ENCODE data around the gene KCNJ2.
A peak's percentile ranks its signal among the peaks of the same experiment; 100 is the strongest.

The KCNJ2 gene

DNA sequence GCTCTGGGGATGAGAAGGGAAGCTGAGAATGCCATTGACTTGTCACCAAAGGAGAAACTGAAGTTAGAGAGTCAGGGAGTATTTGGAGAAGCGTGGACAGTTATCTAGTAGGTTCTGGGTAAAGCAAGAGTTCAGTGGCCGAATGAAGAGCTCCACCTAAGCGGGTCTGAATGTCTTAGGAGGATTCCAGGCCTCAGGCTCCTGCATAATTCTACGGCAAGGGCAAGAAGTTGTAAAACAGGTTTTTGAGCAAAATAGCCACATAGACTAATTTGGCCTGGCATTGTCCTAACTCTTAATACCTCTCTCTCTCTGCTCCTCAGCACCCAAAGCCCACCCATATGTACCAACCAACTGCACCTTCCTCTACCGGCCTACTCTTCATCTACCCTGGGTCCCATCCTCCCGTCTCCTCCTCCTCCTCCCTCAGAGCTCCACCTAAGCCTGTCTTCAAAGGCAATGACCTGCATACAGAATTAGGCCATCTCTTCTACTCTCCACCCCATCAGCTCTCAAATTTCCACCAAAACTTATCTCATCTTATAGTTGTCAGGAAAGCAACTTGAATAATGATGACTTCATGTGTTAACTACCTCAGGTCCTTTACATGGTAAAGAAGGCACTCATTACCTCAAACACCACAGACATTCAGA lies 42.0 kb upstream of the KCNJ2 start:
- no peak overlapping the region for H3K27ac ChIP-seq (ENCODE audit: insufficient read depth in 1 of 2, low read depth in 1 of 2, low read length in 2 of 2, poor library complexity in 1 of 2, severe bottlenecking in 2 of 2)
- H3K9me3 ChIP-seq (ENCODE audit: control extremely low read depth in 1 of 5, control insufficient read depth in 4 of 5, insufficient read depth in 2 of 5, low read depth in 1 of 5, low read length in 4 of 5) = peaks cover 0 to 2% (median 0%) of the 10 kb centered on the region in 5 experiments
- no peaks in the 10 kb centered on the region for H3K27me3 ChIP-seq (replicated peaks in 2 of 5; ENCODE audit: control insufficient read depth in 4 of 5, insufficient read depth in 5 of 5, low read length in 4 of 5)
- ChIA-PET CTCF (interaction anchor here (0.8 to 1.3 kb wide), 3 partner anchors 15 to 518 kb away, joined by 3 read pairs; no protein-coding TSS in a partner anchor), POLR2A (no interaction called here)
- 95% methylated on average over 5 of the region's 6 CpGs for WGBS (ENCODE audit: insufficient coverage)
- no peaks in the 10 kb centered on the region for H3K36me3 ChIP-seq (ENCODE audit: control insufficient read depth in 4 of 4, insufficient read depth in 4 of 4, low read length in 3 of 4)
- peaks cover 0 to 29% (median 20%) of the 10 kb centered on the region in 4 experiments for H3K4me1 ChIP-seq (ENCODE audit: control extremely low read depth in 1 of 4, control insufficient read depth in 4 of 4, insufficient read depth in 4 of 4, low read length in 3 of 4)
- no peak overlapping the region for H3K4me3 ChIP-seq (ENCODE audit: control insufficient read depth in 1 of 7, extremely low read depth in 1 of 7, insufficient read depth in 4 of 7, low read depth in 2 of 7, low read length in 6 of 7)
- DNase-seq = no peak

DNA sequence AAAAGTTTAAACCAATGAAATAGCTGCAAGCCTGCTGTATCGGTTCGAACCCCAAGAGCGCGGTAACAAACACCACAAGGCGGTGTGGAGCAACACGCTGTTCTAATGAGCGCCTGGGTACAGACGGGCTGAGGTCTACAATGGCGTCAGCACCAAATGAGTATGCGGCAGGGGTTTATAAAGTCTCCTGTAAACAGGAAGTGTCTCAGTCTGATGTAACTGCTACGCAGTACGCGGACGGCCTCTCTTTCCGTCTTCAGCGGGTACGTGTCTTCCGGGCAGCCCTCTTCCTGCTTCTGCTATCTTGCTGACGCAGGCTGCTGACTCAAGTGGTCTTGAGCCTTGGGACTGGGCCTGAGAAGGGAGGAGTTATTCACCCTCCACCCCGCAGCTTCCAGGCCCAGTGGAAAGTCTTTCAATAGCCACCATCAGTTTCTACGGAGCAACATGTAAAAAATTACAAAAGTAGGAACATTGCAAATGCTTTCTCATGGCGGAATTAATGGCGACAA lies 40.5 kb upstream of the KCNJ2 start:
- H3K4me1 ChIP-seq (ENCODE audit: control extremely low read depth in 1 of 4, control insufficient read depth in 4 of 4, insufficient read depth in 4 of 4, low read length in 3 of 4) = peaks cover 0 to 16% (median 11%) of the 10 kb centered on the region in 4 experiments
- CTCF ChIA-PET = interaction anchor here (1.2 kb wide), 1 partner anchor 16 kb away, joined by 3 read pairs; no protein-coding TSS in a partner anchor
- H3K27me3 ChIP-seq (replicated peaks in 2 of 5; ENCODE audit: control insufficient read depth in 4 of 5, insufficient read depth in 5 of 5, low read length in 4 of 5) = peaks cover 0 to 2% (median 0%) of the 10 kb centered on the region in 5 experiments
- H3K4me3 ChIP-seq (ENCODE audit: control insufficient read depth in 1 of 7, extremely low read depth in 1 of 7, insufficient read depth in 4 of 7, low read depth in 2 of 7, low read length in 6 of 7) = no peak overlapping the region
- no peak overlapping the region for H3K27ac ChIP-seq (ENCODE audit: insufficient read depth in 1 of 2, low read depth in 1 of 2, low read length in 2 of 2, poor library complexity in 1 of 2, severe bottlenecking in 2 of 2)
- POLR2A ChIA-PET = no interaction called here
- peaks cover 0 to 2% (median 0%) of the 10 kb centered on the region in 5 experiments for H3K9me3 ChIP-seq (ENCODE audit: control extremely low read depth in 1 of 5, control insufficient read depth in 4 of 5, insufficient read depth in 2 of 5, low read depth in 1 of 5, low read length in 4 of 5)
- no peaks in the 10 kb centered on the region for H3K36me3 ChIP-seq (ENCODE audit: control insufficient read depth in 4 of 4, insufficient read depth in 4 of 4, low read length in 3 of 4)
- WGBS (ENCODE audit: insufficient coverage) = 94% methylated on average over 21 of the region's 23 CpGs
- peak in 2 of 3 donors; percentile 10 to 15 for DNase-seq

DNA sequence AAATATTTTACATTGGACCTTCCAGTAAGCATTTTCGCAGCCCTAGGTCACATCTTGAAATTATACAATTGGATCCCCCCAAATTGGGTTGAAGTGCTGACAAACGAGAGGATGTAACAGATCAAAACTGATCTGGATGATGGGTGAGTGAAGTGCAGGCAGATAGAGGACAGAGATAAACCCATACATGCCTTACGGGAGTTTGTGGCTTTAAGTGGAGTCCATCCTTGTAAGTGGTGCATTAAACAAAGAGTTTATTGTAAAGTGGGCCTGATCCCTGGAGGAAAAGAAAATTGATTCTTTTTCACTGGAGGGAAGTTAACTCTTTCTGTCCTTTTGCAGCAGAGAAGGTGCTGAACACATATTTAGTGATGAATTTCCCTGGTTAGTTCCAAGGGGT lies 39.0 kb upstream of the KCNJ2 start:
- Histone ChIP-seq H3K36me3 (ENCODE audit: control insufficient read depth in 4 of 4, insufficient read depth in 4 of 4, low read length in 3 of 4) (no peaks in the 10 kb centered on the region), H3K27me3 (replicated peaks in 2 of 5; ENCODE audit: control insufficient read depth in 4 of 5, insufficient read depth in 5 of 5, low read length in 4 of 5) (peaks cover 0 to 4% (median 0%) of the 10 kb centered on the region in 5 experiments), H3K27ac (ENCODE audit: insufficient read depth in 1 of 2, low read depth in 1 of 2, low read length in 2 of 2, poor library complexity in 1 of 2, severe bottlenecking in 2 of 2) (no peak overlapping the region), H3K4me1 (ENCODE audit: control extremely low read depth in 1 of 4, control insufficient read depth in 4 of 4, insufficient read depth in 4 of 4, low read length in 3 of 4) (peaks cover 0 to under 1% (median under 1%) of the 10 kb centered on the region in 4 experiments), H3K9me3 (ENCODE audit: control extremely low read depth in 1 of 5, control insufficient read depth in 4 of 5, insufficient read depth in 2 of 5, low read depth in 1 of 5, low read length in 4 of 5) (peaks cover 0 to 2% (median 0%) of the 10 kb centered on the region in 5 experiments), H3K4me3 (ENCODE audit: control insufficient read depth in 1 of 7, extremely low read depth in 1 of 7, insufficient read depth in 4 of 7, low read depth in 2 of 7, low read length in 6 of 7) (no peak overlapping the region)
- ChIA-PET CTCF (no interaction called here), POLR2A (no interaction called here)
- 100% methylated on average over 2 of the region's 3 CpGs for WGBS (ENCODE audit: insufficient coverage)
- no peak for DNase-seq

DNA sequence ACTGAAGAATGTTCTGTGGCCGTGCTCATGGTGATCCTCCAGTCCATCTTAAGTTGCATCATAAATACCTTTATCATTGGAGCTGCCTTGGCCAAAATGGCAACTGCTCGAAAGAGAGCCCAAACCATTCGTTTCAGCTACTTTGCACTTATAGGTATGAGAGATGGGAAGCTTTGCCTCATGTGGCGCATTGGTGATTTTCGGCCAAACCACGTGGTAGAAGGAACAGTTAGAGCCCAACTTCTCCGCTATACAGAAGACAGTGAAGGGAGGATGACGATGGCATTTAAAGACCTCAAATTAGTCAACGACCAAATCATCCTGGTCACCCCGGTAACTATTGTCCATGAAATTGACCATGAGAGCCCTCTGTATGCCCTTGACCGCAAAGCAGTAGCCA lies 36.8 kb upstream of the KCNJ2 start:
- Histone ChIP-seq H3K9me3 (ENCODE audit: control extremely low read depth in 1 of 5, control insufficient read depth in 4 of 5, insufficient read depth in 2 of 5, low read depth in 1 of 5, low read length in 4 of 5) (peaks cover 0 to 2% (median 0%) of the 10 kb centered on the region in 5 experiments), H3K4me1 (ENCODE audit: control extremely low read depth in 1 of 4, control insufficient read depth in 4 of 4, insufficient read depth in 4 of 4, low read length in 3 of 4) (peaks cover 0 to 6% (median under 1%) of the 10 kb centered on the region in 4 experiments), H3K27me3 (replicated peaks in 2 of 5; ENCODE audit: control insufficient read depth in 4 of 5, insufficient read depth in 5 of 5, low read length in 4 of 5) (peaks cover 0 to 4% (median 0%) of the 10 kb centered on the region in 5 experiments), H3K27ac (ENCODE audit: insufficient read depth in 1 of 2, low read depth in 1 of 2, low read length in 2 of 2, poor library complexity in 1 of 2, severe bottlenecking in 2 of 2) (no peak overlapping the region), H3K36me3 (ENCODE audit: control insufficient read depth in 4 of 4, insufficient read depth in 4 of 4, low read length in 3 of 4) (no peaks in the 10 kb centered on the region), H3K4me3 (ENCODE audit: control insufficient read depth in 1 of 7, extremely low read depth in 1 of 7, insufficient read depth in 4 of 7, low read depth in 2 of 7, low read length in 6 of 7) (no peak overlapping the region)
- CTCF ChIA-PET = interaction anchor here (1.1 to 1.2 kb wide), 2 partner anchors 9 to 36 kb away, joined by 3 to 4 read pairs; partner anchors contain the start of gene KCNJ2
- WGBS (ENCODE audit: insufficient coverage) = 93% methylated on average over 11 of the region's 11 CpGs
- POLR2A ChIA-PET = no interaction called here
- DNase-seq = no peak

DNA sequence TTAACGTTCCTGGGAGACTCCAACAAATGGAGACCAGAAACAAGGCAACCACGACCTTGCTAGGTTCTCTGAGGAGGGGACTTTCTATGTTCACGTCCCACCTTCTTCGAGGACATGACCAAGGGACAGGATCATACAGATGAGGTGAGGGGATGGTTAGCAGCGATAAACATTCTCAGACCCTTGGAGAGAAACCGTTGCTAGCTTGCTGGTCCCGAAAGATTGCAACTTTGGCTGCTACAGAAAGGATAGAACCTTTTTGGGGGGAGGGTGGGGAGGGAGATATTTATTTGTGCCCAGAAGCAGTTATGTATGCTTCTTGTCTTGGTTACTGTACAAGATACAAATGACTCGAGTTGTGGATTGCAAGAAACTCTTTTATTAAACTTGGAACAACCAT lies 35.3 kb upstream of the KCNJ2 start:
- POLR2A ChIA-PET = no interaction called here
- H3K27me3 ChIP-seq (replicated peaks in 2 of 5; ENCODE audit: control insufficient read depth in 4 of 5, insufficient read depth in 5 of 5, low read length in 4 of 5) = peaks cover 0 to 4% (median 0%) of the 10 kb centered on the region in 5 experiments
- H3K4me3 ChIP-seq (ENCODE audit: control insufficient read depth in 1 of 7, extremely low read depth in 1 of 7, insufficient read depth in 4 of 7, low read depth in 2 of 7, low read length in 6 of 7) = no peak overlapping the region
- H3K4me1 ChIP-seq (ENCODE audit: control extremely low read depth in 1 of 4, control insufficient read depth in 4 of 4, insufficient read depth in 4 of 4, low read length in 3 of 4) = peaks cover 0 to 9% (median 5%) of the 10 kb centered on the region in 4 experiments
- H3K27ac ChIP-seq (ENCODE audit: insufficient read depth in 1 of 2, low read depth in 1 of 2, low read length in 2 of 2, poor library complexity in 1 of 2, severe bottlenecking in 2 of 2) = no peak overlapping the region
- DNase-seq = no peak
- no peaks in the 10 kb centered on the region for H3K36me3 ChIP-seq (ENCODE audit: control insufficient read depth in 4 of 4, insufficient read depth in 4 of 4, low read length in 3 of 4)
- H3K9me3 ChIP-seq (ENCODE audit: control extremely low read depth in 1 of 5, control insufficient read depth in 4 of 5, insufficient read depth in 2 of 5, low read depth in 1 of 5, low read length in 4 of 5) = no peaks in the 10 kb centered on the region
- CTCF ChIA-PET = no interaction called here
- WGBS (ENCODE audit: insufficient coverage) = 97% methylated on average over 7 of the region's 8 CpGs

DNA sequence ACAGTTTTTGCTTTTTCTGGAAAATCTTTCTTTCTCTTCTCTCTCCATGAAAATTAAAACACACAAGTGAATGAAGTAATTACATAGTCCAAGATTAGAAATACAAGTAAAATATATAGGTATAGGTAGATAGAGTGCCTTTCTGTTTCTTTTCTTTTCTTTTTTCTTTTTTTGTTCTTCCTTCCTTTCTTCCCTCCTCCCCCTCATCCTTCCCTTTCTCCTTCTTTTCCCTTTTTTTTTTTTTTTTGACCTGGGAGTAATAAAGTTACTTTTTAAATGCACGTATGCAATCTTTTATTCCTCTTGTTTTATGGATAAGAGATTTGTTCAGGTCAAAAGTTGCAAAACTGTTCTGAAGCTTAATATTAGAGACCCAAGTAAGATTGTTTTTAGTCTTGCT lies 34.6 kb upstream of the KCNJ2 start:
- peaks cover 0 to 4% (median 0%) of the 10 kb centered on the region in 5 experiments for H3K27me3 ChIP-seq (replicated peaks in 2 of 5; ENCODE audit: control insufficient read depth in 4 of 5, insufficient read depth in 5 of 5, low read length in 4 of 5)
- peaks cover 0 to 9% (median 5%) of the 10 kb centered on the region in 4 experiments for H3K4me1 ChIP-seq (ENCODE audit: control extremely low read depth in 1 of 4, control insufficient read depth in 4 of 4, insufficient read depth in 4 of 4, low read length in 3 of 4)
- no peak overlapping the region for H3K27ac ChIP-seq (ENCODE audit: insufficient read depth in 1 of 2, low read depth in 1 of 2, low read length in 2 of 2, poor library complexity in 1 of 2, severe bottlenecking in 2 of 2)
- CTCF ChIA-PET = no interaction called here
- no peak for DNase-seq
- no CpG with 5 or more reads among the region's 1 CpG for WGBS (ENCODE audit: insufficient coverage)
- H3K4me3 ChIP-seq (ENCODE audit: control insufficient read depth in 1 of 7, extremely low read depth in 1 of 7, insufficient read depth in 4 of 7, low read depth in 2 of 7, low read length in 6 of 7) = no peak overlapping the region
- H3K9me3 ChIP-seq (ENCODE audit: control extremely low read depth in 1 of 5, control insufficient read depth in 4 of 5, insufficient read depth in 2 of 5, low read depth in 1 of 5, low read length in 4 of 5) = no peaks in the 10 kb centered on the region
- POLR2A ChIA-PET = no interaction called here
- H3K36me3 ChIP-seq (ENCODE audit: control insufficient read depth in 4 of 4, insufficient read depth in 4 of 4, low read length in 3 of 4) = no peaks in the 10 kb centered on the region

DNA sequence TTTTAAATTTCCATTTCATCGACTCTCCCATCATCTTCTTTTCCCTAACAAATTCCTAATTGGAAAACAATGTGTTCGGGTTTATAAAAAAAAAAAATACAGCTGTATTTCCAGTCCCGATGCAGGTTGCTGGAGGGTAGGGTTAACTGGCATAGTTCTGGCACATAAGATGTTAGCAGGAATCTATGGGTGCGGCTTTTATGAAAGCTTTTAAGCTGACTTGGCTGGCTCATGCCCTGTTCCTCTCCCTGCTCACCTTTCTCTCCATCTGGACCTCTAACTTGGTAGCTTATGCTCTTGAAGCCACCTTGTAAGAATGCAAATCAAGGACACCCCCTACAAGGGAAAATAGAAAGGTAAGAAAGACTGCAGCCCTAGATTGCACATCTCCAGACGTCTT lies 33.2 kb upstream of the KCNJ2 start:
- 94% methylated on average over 3 of the region's 5 CpGs for WGBS (ENCODE audit: insufficient coverage)
- Histone ChIP-seq H3K4me1 (ENCODE audit: control extremely low read depth in 1 of 4, control insufficient read depth in 4 of 4, insufficient read depth in 4 of 4, low read length in 3 of 4) (peaks cover 0 to 9% (median 5%) of the 10 kb centered on the region in 4 experiments), H3K27me3 (replicated peaks in 2 of 5; ENCODE audit: control insufficient read depth in 4 of 5, insufficient read depth in 5 of 5, low read length in 4 of 5) (peaks cover 0 to 4% (median 0%) of the 10 kb centered on the region in 5 experiments), H3K4me3 (ENCODE audit: control insufficient read depth in 1 of 7, extremely low read depth in 1 of 7, insufficient read depth in 4 of 7, low read depth in 2 of 7, low read length in 6 of 7) (no peak overlapping the region), H3K36me3 (ENCODE audit: control insufficient read depth in 4 of 4, insufficient read depth in 4 of 4, low read length in 3 of 4) (no peaks in the 10 kb centered on the region), H3K9me3 (ENCODE audit: control extremely low read depth in 1 of 5, control insufficient read depth in 4 of 5, insufficient read depth in 2 of 5, low read depth in 1 of 5, low read length in 4 of 5) (no peaks in the 10 kb centered on the region), H3K27ac (ENCODE audit: insufficient read depth in 1 of 2, low read depth in 1 of 2, low read length in 2 of 2, poor library complexity in 1 of 2, severe bottlenecking in 2 of 2) (no peak overlapping the region)
- CTCF ChIA-PET = interaction anchor here (1.0 kb wide), 1 partner anchor 27 kb away, joined by 5 read pairs; no protein-coding TSS in a partner anchor
- POLR2A ChIA-PET = no interaction called here
- no peak for DNase-seq
